HepG2 (cell line): Measurements from ENCODE around the gene PFDN5. TPM values are rescaled to one million over a fixed set of nuclear protein-coding genes. Genes with fewer than 3 reads are reported as not detected.

ENCODE experiments used
- CEBPG ChIP-seq: IDR thresholded peaks from 2 replicates; pipeline ENCODE4 v1.6.1; 2016
- FLYWCH1 ChIP-seq: sonication (generic); formaldehyde crosslinking; IDR thresholded peaks from 2 replicates; pipeline ENCODE4 v1.8.1; 2023; ENCODE audit warnings: mild to moderate bottlenecking, missing genetic modification reagents
- HDAC2 ChIP-seq: sonication (generic); formaldehyde crosslinking; IDR thresholded peaks from 2 replicates; pipeline ENCODE4 v1.4.0; 2020; ENCODE audit warnings: missing genetic modification reagents
- HMGA1 ChIP-seq: sonication (generic); formaldehyde crosslinking; conservative IDR thresholded peaks from 2 replicates; pipeline ENCODE4 v1.4.0; 2020; ENCODE audit warnings: missing genetic modification reagents
- HNRNPL ChIP-seq: fragments of 200-400 bp; formaldehyde crosslinking; IDR thresholded peaks from 2 replicates; pipeline ENCODE4 v1.6.1; 2017; ENCODE audit warnings: mild to moderate bottlenecking, low read depth, low read length
- PHF8 ChIP-seq: sonication (generic); formaldehyde crosslinking; IDR thresholded peaks from 2 replicates; pipeline ENCODE4 v1.5.0; 2020; ENCODE audit warnings: missing genetic modification reagents
- PLRG1 ChIP-seq: fragments of 450-650 bp; conservative IDR thresholded peaks from 2 replicates; pipeline ENCODE4 v1.6.1; 2016
- RAD21 ChIP-seq: fragments of 450-650 bp; formaldehyde crosslinking; IDR thresholded peaks from 2 replicates; pipeline ENCODE4 v1.5.0; 2020; ENCODE audit warnings: mild to moderate bottlenecking
- RXRB ChIP-seq: IDR thresholded peaks from 2 replicates; pipeline ENCODE4 v1.6.1; 2016; ENCODE audit warnings: borderline replicate concordance, missing genetic modification reagents, missing compliant biosample characterization
- SIN3B ChIP-seq: fragments of 150-350 bp; IDR thresholded peaks from 2 replicates; pipeline ENCODE4 v1.6.1; 2014; ENCODE audit warnings: low read length
- TBX2 ChIP-seq: sonication (generic); formaldehyde crosslinking; IDR thresholded peaks from 2 replicates; pipeline ENCODE4 v1.5.0; 2020; ENCODE audit warnings: missing genetic modification reagents, mild to moderate bottlenecking, borderline replicate concordance
- ZGPAT ChIP-seq: IDR thresholded peaks from 2 replicates; pipeline ENCODE4 v1.6.1; 2016; ENCODE audit warnings: mild to moderate bottlenecking
- ZNF138 ChIP-seq: sonication (generic); formaldehyde crosslinking; IDR thresholded peaks from 2 replicates; pipeline ENCODE4 v1.5.0; 2020; ENCODE audit warnings: mild to moderate bottlenecking, low read depth, missing genetic modification reagents
- ZNF251 ChIP-seq: sonication (generic); formaldehyde crosslinking; IDR thresholded peaks from 2 replicates; pipeline ENCODE4 v1.9.0; 2021; ENCODE audit warnings: mild to moderate bottlenecking, missing genetic modification reagents
- ZNF256 ChIP-seq: sonication (generic); formaldehyde crosslinking; conservative IDR thresholded peaks from 2 replicates; pipeline ENCODE4 v1.4.0; 2020; ENCODE audit warnings: missing genetic modification reagents
- ZNF33A ChIP-seq: sonication (generic); formaldehyde crosslinking; IDR thresholded peaks from 2 replicates; pipeline ENCODE4 v1.5.1; 2020; ENCODE audit warnings: missing genetic modification reagents, mild to moderate bottlenecking, moderate library complexity, borderline replicate concordance
- ZNF414 ChIP-seq: sonication (generic); formaldehyde crosslinking; IDR thresholded peaks from 2 replicates; pipeline ENCODE4 v1.5.0; 2020; ENCODE audit warnings: missing genetic modification reagents
- ZNF597 ChIP-seq: sonication (generic); formaldehyde crosslinking; IDR thresholded peaks from 2 replicates; pipeline ENCODE4 v1.5.0; 2020; ENCODE audit warnings: missing genetic modification reagents
- ZNF615 ChIP-seq: sonication (generic); formaldehyde crosslinking; IDR thresholded peaks from 2 replicates; pipeline ENCODE4 v1.5.0; 2020; ENCODE audit warnings: mild to moderate bottlenecking, missing genetic modification reagents, borderline replicate concordance
- ZNF740 ChIP-seq: sonication (generic); formaldehyde crosslinking; IDR thresholded peaks from 2 replicates; pipeline ENCODE4 v1.4.0; 2020; ENCODE audit warnings: missing genetic modification reagents
- ZSCAN5A ChIP-seq: sonication (generic); formaldehyde crosslinking; IDR thresholded peaks from 2 replicates; pipeline ENCODE4 v1.8.0; 2022; ENCODE audit warnings: mild to moderate bottlenecking, missing genetic modification reagents, borderline replicate concordance
- ZUFSP ChIP-seq: sonication (generic); formaldehyde crosslinking; IDR thresholded peaks from 2 replicates; pipeline ENCODE4 v1.9.0; 2021; ENCODE audit warnings: missing genetic modification reagents, mild to moderate bottlenecking, borderline replicate concordance
- polyA plus RNA-seq, 8 experiments: library from polyadenylated mRNA; depleted of rRNA in 3 of 8; stranded (reverse) in 7 of 8; unstranded in 1 of 8; fragments of >200 nt; fragmentation: Illumina TruSeq in 4 of 8; extraction: Trizol in 4 of 8; gene quantifications; 2 replicates each; pipeline versions ENCODE4 v1.2.1 to v1.2.3, GENCODE V29; 2011 to 2016; ENCODE audit warnings: low read depth in 4 of 8, missing spikeins in 1 of 8, mixed read lengths in 1 of 8; ENCODE audit not compliant: insufficient read depth in 1 of 8
- total RNA-seq, 5 experiments: library from RNA; depleted of rRNA; stranded (reverse); fragments of >200 nt; fragmentation: Illumina TruSeq; extraction: Trizol; gene quantifications; 2 replicates each; pipeline ENCODE4 v1.2.3, GENCODE V29; 2016; ENCODE audit warnings: low read depth in 1 of 5

Gene PFDN5
- total and polyA plus RNA-seq, 2 of the 13 experiments (the other 11 are each of a cell fraction or from before 2014, with no cell fraction given) = 449 to 462 TPM

- TF ChIP-seq ZNF33A (CRISPR knock-in tag) = no peak
- no peak for TF ChIP-seq TBX2 (CRISPR knock-in tag)
- TF ChIP-seq ZUFSP (CRISPR knock-in tag) = no peak
- TF ChIP-seq ZNF251 (CRISPR knock-in tag) = no peak
- TF ChIP-seq HNRNPL = peak; percentile 70; the same call in 1 of the 2 replicates
- no peak for TF ChIP-seq FLYWCH1 (CRISPR knock-in tag)
- no peak for TF ChIP-seq ZNF414 (CRISPR knock-in tag)
- peak; percentile 73 for TF ChIP-seq RAD21
- TF ChIP-seq CEBPG (CRISPR knock-in tag) = no peak
- TF ChIP-seq ZNF138 (CRISPR knock-in tag) = no peak
- peak; percentile 54; the same call in 1 of the 2 replicates for TF ChIP-seq ZGPAT
- no peak for TF ChIP-seq HMGA1
- TF ChIP-seq HDAC2 = peak; percentile 36; the same call in 1 of the 2 replicates
- no peak for TF ChIP-seq ZNF256 (CRISPR knock-in tag)
- no peak for TF ChIP-seq ZNF597
- peak; percentile 11; the same call in 1 of the 2 replicates for TF ChIP-seq RXRB (CRISPR knock-in tag)
- no peak for TF ChIP-seq PLRG1
- 0 out of 2 replicates have a peak, but pooled peaks have one; percentile 34 for TF ChIP-seq ZNF740 (CRISPR knock-in tag)
- TF ChIP-seq PHF8 (CRISPR knock-in tag) = 0 out of 2 replicates have a peak, but pooled peaks have one; percentile 19
- TF ChIP-seq ZSCAN5A (CRISPR knock-in tag) = no peak
- no peak for TF ChIP-seq SIN3B
- no peak for TF ChIP-seq ZNF615
Observed at GRCh38 chr12:53344824-53345485, 49.6 kb downstream of the PFDN5 start (continued).
